IMR-90 (cell line): ENCODE data around the gene ARHGAP18. TPM values are rescaled to one million over a fixed set of nuclear protein-coding genes. Genes with fewer than 3 reads are reported as not detected.

Experiments
- ATAC-seq: fragments of 200-7000 bp; cut with Tn5 transposase; 2 replicates; pipeline ENCODE4 v1.9.1; 2020; ENCODE audit warnings: low read depth, mild to moderate bottlenecking, moderate library complexity
- BruUV-seq: library from RNA; stranded (reverse); fragments of 400-500 nt; replicated peaks from 2 replicates; lab custom pipeline; 2021; lab: Mats Ljungman, UMichigan
- CTCF ChIA-PET: fragments of 300-600 bp; formaldehyde crosslinking; extraction: SDS; loops from one replicate; lab custom pipeline; 2021; ENCODE audit warnings: antibody characterized with exemption; lab: Yijun Ruan, JAX
- POLR2A ChIA-PET: fragments of 300-600 bp; sonication (Branson Sonifier 250); formaldehyde crosslinking; loops from one replicate; lab custom pipeline; 2022; ENCODE audit warnings: antibody characterized with exemption; ENCODE audit not compliant: unreplicated experiment; lab: Charles Lee
- DNase-seq: peaks from one replicate; pipeline ENCODE4 v3.0.0; 2013
- H2AFZ ChIP-seq: replicated peaks from 2 replicates; pipeline ENCODE3; 2013; ENCODE audit warnings: low read length, mild to moderate bottlenecking; ENCODE audit not compliant: poor library complexity
- H2AK5ac ChIP-seq: 2 replicates; pipeline ENCODE4 v1.6.1; 2013; ENCODE audit warnings: low read depth, low read length, inconsistent platforms
- H2AK9ac ChIP-seq: replicated peaks from 2 replicates; pipeline ENCODE3; 2013; ENCODE audit warnings: mild to moderate bottlenecking, low read depth, low read length, moderate library complexity; ENCODE audit not compliant: poor library complexity
- H2BK120ac ChIP-seq: 2 replicates; pipeline ENCODE4 v1.6.1; 2013; ENCODE audit warnings: low read depth, low read length, inconsistent platforms
- H2BK15ac ChIP-seq: 3 replicates; pipeline ENCODE4 v1.6.1; 2013; ENCODE audit warnings: low read depth, low read length, inconsistent platforms
- H2BK20ac ChIP-seq: 2 replicates; pipeline ENCODE4 v1.6.1; 2013; ENCODE audit warnings: low read depth, mild to moderate bottlenecking, inconsistent platforms, low read length, moderate library complexity
- H2BK5ac ChIP-seq: 2 replicates; pipeline ENCODE4 v1.6.1; 2013; ENCODE audit warnings: mild to moderate bottlenecking, low read depth, low read length, inconsistent platforms; ENCODE audit not compliant: poor library complexity, severe bottlenecking
- H3K14ac ChIP-seq: replicated peaks from 2 replicates; pipeline ENCODE4 v1.6.1; 2013; ENCODE audit warnings: low read depth, low read length, inconsistent platforms
- H3K18ac ChIP-seq: 2 replicates; pipeline ENCODE4 v1.6.1; 2013; ENCODE audit warnings: low read depth, low read length, control low read depth
- H3K23ac ChIP-seq: 2 replicates; pipeline ENCODE4 v1.6.1; 2013; ENCODE audit warnings: low read depth, low read length, inconsistent platforms
- H3K27ac ChIP-seq: 2 replicates; pipeline ENCODE4 v1.5.1; 2013; ENCODE audit warnings: mild to moderate bottlenecking, control low read depth, low read length; ENCODE audit not compliant: insufficient read depth
- H3K27me3 ChIP-seq: 2 replicates; pipeline ENCODE4 v1.6.1; 2013; ENCODE audit warnings: low read length; ENCODE audit not compliant: control insufficient read depth, insufficient read depth
- H3K36me3 ChIP-seq: 2 replicates; pipeline ENCODE4 v1.6.1; 2013; ENCODE audit warnings: low read length, mixed read lengths; ENCODE audit not compliant: control insufficient read depth, insufficient read depth
- H3K4ac ChIP-seq: 2 replicates; pipeline ENCODE4 v1.6.1; 2013; ENCODE audit warnings: low read depth, low read length, inconsistent platforms
- H3K4me1 ChIP-seq: 2 replicates; pipeline ENCODE4 v1.6.1; 2013; ENCODE audit warnings: low read length, mixed read lengths; ENCODE audit not compliant: control insufficient read depth, insufficient read depth
- H3K4me2 ChIP-seq: 2 replicates; pipeline ENCODE4 v1.6.1; 2013; ENCODE audit warnings: low read depth, mild to moderate bottlenecking, control low read depth, low read length, moderate library complexity
- H3K4me3 ChIP-seq: 2 replicates; pipeline ENCODE4 v1.5.1; 2013; ENCODE audit warnings: low read depth, mild to moderate bottlenecking, control low read depth, low read length, moderate library complexity; ENCODE audit not compliant: insufficient read depth
- H3K56ac ChIP-seq: 2 replicates; pipeline ENCODE4 v1.6.1; 2013; ENCODE audit warnings: low read length, inconsistent platforms; ENCODE audit not compliant: insufficient read depth; ENCODE audit errors: extremely low read depth
- H3K79me1 ChIP-seq, 2 experiments: 2 replicates each; pipeline ENCODE4 v1.6.1; 2013; ENCODE audit warnings: low read length in 2 of 2, inconsistent platforms in 1 of 2, low read depth in 1 of 2
- H3K9ac ChIP-seq: 2 replicates; pipeline ENCODE4 v1.6.1; 2013; ENCODE audit warnings: low read depth, low read length, control low read depth
- H3K9me1 ChIP-seq: 2 replicates; pipeline ENCODE4 v1.6.1; 2013; ENCODE audit warnings: low read length, inconsistent platforms; ENCODE audit not compliant: insufficient read depth
- H3K9me3 ChIP-seq: 2 replicates; pipeline ENCODE4 v1.6.1; 2013; ENCODE audit warnings: low read length; ENCODE audit not compliant: control insufficient read depth, insufficient read depth
- H4K20me1 ChIP-seq: 2 replicates; pipeline ENCODE4 v1.6.1; 2013; ENCODE audit warnings: low read length, inconsistent platforms; ENCODE audit not compliant: insufficient read depth
- H4K5ac ChIP-seq: 2 replicates; pipeline ENCODE4 v1.6.1; 2013; ENCODE audit warnings: mild to moderate bottlenecking, low read depth, low read length, control low read depth
- H4K8ac ChIP-seq, 2 experiments: 2 replicates each; pipeline ENCODE4 v1.6.1; 2013; ENCODE audit warnings: low read depth in 2 of 2, low read length in 2 of 2, control low read depth in 1 of 2, inconsistent platforms in 1 of 2
- H4K91ac ChIP-seq: 2 replicates; pipeline ENCODE4 v1.6.1; 2013; ENCODE audit warnings: low read depth, low read length, inconsistent platforms; ENCODE audit not compliant: insufficient read depth
- BHLHE40 ChIP-seq: fragments of 150-350 bp; IDR thresholded peaks from 2 replicates; pipeline ENCODE4 v1.6.1; 2016; ENCODE audit warnings: mild to moderate bottlenecking, low read depth, low read length
- CEBPB ChIP-seq: IDR thresholded peaks from 2 replicates; pipeline ENCODE4 v1.6.1; 2012; ENCODE audit warnings: low read depth, low read length, improper control_type of control experiment
- CHD1 ChIP-seq: IDR thresholded peaks from 2 replicates; pipeline ENCODE4 v1.6.1; 2012; ENCODE audit warnings: low read depth, low read length, improper control_type of control experiment
- CTCF ChIP-seq: conservative IDR thresholded peaks from 2 replicates; pipeline ENCODE4 v1.5.1; 2012; ENCODE audit warnings: mild to moderate bottlenecking, low read depth, low read length, improper control_type of control experiment
- ELK1 ChIP-seq: fragments of 150-350 bp; IDR thresholded peaks from 2 replicates; pipeline ENCODE4 v1.6.1; 2016; ENCODE audit warnings: low read depth, mild to moderate bottlenecking, low read length, moderate library complexity, borderline replicate concordance
- FOS ChIP-seq: fragments of 150-350 bp; IDR thresholded peaks from 2 replicates; pipeline ENCODE4 v1.6.1; 2016; ENCODE audit warnings: low read depth, low read length
- MAFK ChIP-seq: IDR thresholded peaks from 2 replicates; pipeline ENCODE4 v1.6.1; 2012; ENCODE audit warnings: low read depth, low read length, improper control_type of control experiment
- MAZ ChIP-seq: IDR thresholded peaks from 2 replicates; pipeline ENCODE4 v1.6.1; 2012; ENCODE audit warnings: low read depth, mild to moderate bottlenecking, low read length, improper control_type of control experiment, moderate library complexity, borderline replicate concordance
- MXI1 ChIP-seq: IDR thresholded peaks from 2 replicates; pipeline ENCODE4 v1.6.1; 2012; ENCODE audit warnings: low read depth, mild to moderate bottlenecking, low read length, moderate library complexity, borderline replicate concordance
- NFE2L2 ChIP-seq: fragments of 150-350 bp; IDR thresholded peaks from 2 replicates; pipeline ENCODE4 v1.6.1; 2016; ENCODE audit warnings: low read depth, mild to moderate bottlenecking, low read length
- POLR2A ChIP-seq: IDR thresholded peaks from 2 replicates; pipeline ENCODE4 v1.6.1; 2012; ENCODE audit warnings: mild to moderate bottlenecking, low read depth, low read length
- RAD21 ChIP-seq: IDR thresholded peaks from 2 replicates; pipeline ENCODE4 v1.6.1; 2012; ENCODE audit warnings: low read length, improper control_type of control experiment
- RCOR1 ChIP-seq: IDR thresholded peaks from 2 replicates; pipeline ENCODE4 v1.6.1; 2012; ENCODE audit warnings: mild to moderate bottlenecking, low read length, improper control_type of control experiment; ENCODE audit not compliant: insufficient replicate concordance
- RFX5 ChIP-seq: IDR thresholded peaks from 2 replicates; pipeline ENCODE4 v1.8.0; 2012; ENCODE audit warnings: low read depth, mild to moderate bottlenecking, low read length, moderate library complexity
- SMC3 ChIP-seq: fragments of 150-350 bp; IDR thresholded peaks from 2 replicates; pipeline ENCODE4 v1.6.1; 2016; ENCODE audit warnings: low read depth, mild to moderate bottlenecking, antibody characterized with exemption, low read length, moderate library complexity
- USF2 ChIP-seq: fragments of 150-350 bp; IDR thresholded peaks from 2 replicates; pipeline ENCODE4 v1.6.1; 2017; ENCODE audit warnings: mild to moderate bottlenecking, antibody characterized with exemption, low read length, low read depth
- WGBS, 2 experiments: methylation state at CpG; one replicate each; pipeline versions ENCODE4 v1.1.5 to v1.1.7; 2013; ENCODE audit warnings: missing lambda C conversion rate in 2 of 2; ENCODE audit not compliant: insufficient read length in 1 of 2; ENCODE audit errors: extremely low coverage in 2 of 2; 5-methylcytosine and 5-hydroxymethylcytosine counted together
- dilution Hi-C: fragments of 300-500 bp; cut with HindIII; formaldehyde crosslinking; loops from one replicate; pipeline ENCODE4 v1.14.3; 2018; ENCODE audit warnings: low sequenced_read_pairs; ENCODE audit not compliant: unreplicated experiment
- in situ Hi-C: fragments of 300-500 bp; cut with MboI; formaldehyde crosslinking; loops from 3 replicates; pipeline ENCODE4 v1.14.3; 2019; ENCODE audit warnings: low sequenced_read_pairs, inconsistent platforms, mixed read lengths
- intact Hi-C: fragments of 100-400 bp; cut with micrococcal nuclease; formaldehyde crosslinking; loops from 2 replicates; pipeline ENCODE4 v1.10.0; 2022
- polyA plus RNA-seq, 3 experiments: library from polyadenylated mRNA; depleted of rRNA; stranded (reverse); fragments of >200 nt; gene quantifications; 2 replicates each; pipeline ENCODE4 v1.2.3, GENCODE V29; 2012; ENCODE audit warnings: low replicate concordance in 1 of 3
- total RNA-seq: library from RNA; depleted of rRNA; stranded (reverse); fragments of >200 nt; gene quantifications from 2 replicates; pipeline ENCODE4 v1.2.3, GENCODE V29; 2012

ARHGAP18 gene
- total and polyA plus RNA-seq, 2 of the 4 experiments (the other 2 are of a cell fraction) = 6.2 to 17.0 TPM

- Histone ChIP-seq H2BK15ac (peak overlapping the region; percentile 50; the same call in 1 of the 3 replicates), H2AK9ac (no peak overlapping the region), H3K4me3 (no peak overlapping the region), H2BK5ac (peak overlapping the region; percentile 66), H3K4me1 (peaks cover 12% of the 10 kb centered on the region), H2BK20ac (peak overlapping the region; percentile 36; the same call in 1 of the 2 replicates), H3K4me2 (0 out of 2 replicates have a peak overlapping the region, but pooled peaks have one; percentile 2), H4K91ac (no peak overlapping the region), H2AK5ac (peak overlapping the region; percentile 77; the same call in 1 of the 2 replicates), H3K4ac (peak overlapping the region; percentile 58; the same call in 1 of the 2 replicates), H4K8ac (0 out of 4 replicates have a peak overlapping the region, but pooled peaks of 1 of the 2 experiments have one; percentile 15), H3K18ac (peak overlapping the region; percentile 9; the same call in 1 of the 2 replicates), H3K79me1 (peaks cover 33 to 53% of the 10 kb centered on the region in 2 experiments), H4K20me1 (no peaks in the 10 kb centered on the region), H3K27ac (no peak overlapping the region), H3K23ac (peak overlapping the region; percentile 62; the same call in 1 of the 2 replicates), H3K36me3 (no peaks in the 10 kb centered on the region), H3K14ac (peak overlapping the region; percentile 62; the same call in 1 of the 2 replicates), H3K9me3 (no peaks in the 10 kb centered on the region), H4K5ac (peak overlapping the region; percentile 4; the same call in 1 of the 2 replicates), H3K9ac (no peak overlapping the region), H2BK120ac (peak overlapping the region; percentile 62; the same call in 1 of the 2 replicates), H3K9me1 (peaks cover 7% of the 10 kb centered on the region), H2AFZ (no peak overlapping the region), H3K27me3 (no peaks in the 10 kb centered on the region), H3K56ac (no peak overlapping the region)
- DNase-seq (peak; percentile 26), ATAC-seq (no peak)
- TF ChIP-seq RAD21 (no peak), RFX5 (no peak), POLR2A (no peak), MAZ (no peak), CEBPB (no peak), CHD1 (no peak), ELK1 (no peak), FOS (no peak), RCOR1 (no peak), NFE2L2 (no peak), USF2 (no peak), SMC3 (no peak), BHLHE40 (no peak), MXI1 (no peak), CTCF (no peak), MAFK (no peak)
- dilution Hi-C loops (no loop called here), intact Hi-C loops (no loop called here), in situ Hi-C loops (no loop called here)
- ChIA-PET CTCF (interaction anchor here (1.0 kb wide), 1 partner anchor 11 kb away, joined by 3 read pairs; no protein-coding TSS in a partner anchor), POLR2A (no interaction called here)
- no CpG with 5 or more reads among the region's 2 CpGs for WGBS, 2 experiments
- BruUV-seq = no TSS peak
Observed at GRCh38 chr6:129699659-129700058, 10.3 kb downstream of the ARHGAP18 start.
